DMS79 (cell line): ENCODE measurements around the gene GIT2.
"Not testable (repeated sequence)": the region's sequence is repeated elsewhere in the genome, so short reads cannot be mapped to it uniquely, and the experiment has no call there.

ENCODE experiments used
- DNase-seq: peaks from one replicate; lab custom pipeline; 2025; lab: John Stamatoyannopoulos, UW

The GIT2 gene, protein sequence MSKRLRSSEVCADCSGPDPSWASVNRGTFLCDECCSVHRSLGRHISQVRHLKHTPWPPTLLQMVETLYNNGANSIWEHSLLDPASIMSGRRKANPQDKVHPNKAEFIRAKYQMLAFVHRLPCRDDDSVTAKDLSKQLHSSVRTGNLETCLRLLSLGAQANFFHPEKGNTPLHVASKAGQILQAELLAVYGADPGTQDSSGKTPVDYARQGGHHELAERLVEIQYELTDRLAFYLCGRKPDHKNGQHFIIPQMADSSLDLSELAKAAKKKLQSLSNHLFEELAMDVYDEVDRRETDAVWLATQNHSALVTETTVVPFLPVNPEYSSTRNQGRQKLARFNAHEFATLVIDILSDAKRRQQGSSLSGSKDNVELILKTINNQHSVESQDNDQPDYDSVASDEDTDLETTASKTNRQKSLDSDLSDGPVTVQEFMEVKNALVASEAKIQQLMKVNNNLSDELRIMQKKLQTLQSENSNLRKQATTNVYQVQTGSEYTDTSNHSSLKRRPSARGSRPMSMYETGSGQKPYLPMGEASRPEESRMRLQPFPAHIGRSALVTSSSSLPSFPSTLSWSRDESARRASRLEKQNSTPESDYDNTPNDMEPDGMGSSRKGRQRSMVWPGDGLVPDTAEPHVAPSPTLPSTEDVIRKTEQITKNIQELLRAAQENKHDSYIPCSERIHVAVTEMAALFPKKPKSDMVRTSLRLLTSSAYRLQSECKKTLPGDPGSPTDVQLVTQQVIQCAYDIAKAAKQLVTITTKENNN

DNA sequence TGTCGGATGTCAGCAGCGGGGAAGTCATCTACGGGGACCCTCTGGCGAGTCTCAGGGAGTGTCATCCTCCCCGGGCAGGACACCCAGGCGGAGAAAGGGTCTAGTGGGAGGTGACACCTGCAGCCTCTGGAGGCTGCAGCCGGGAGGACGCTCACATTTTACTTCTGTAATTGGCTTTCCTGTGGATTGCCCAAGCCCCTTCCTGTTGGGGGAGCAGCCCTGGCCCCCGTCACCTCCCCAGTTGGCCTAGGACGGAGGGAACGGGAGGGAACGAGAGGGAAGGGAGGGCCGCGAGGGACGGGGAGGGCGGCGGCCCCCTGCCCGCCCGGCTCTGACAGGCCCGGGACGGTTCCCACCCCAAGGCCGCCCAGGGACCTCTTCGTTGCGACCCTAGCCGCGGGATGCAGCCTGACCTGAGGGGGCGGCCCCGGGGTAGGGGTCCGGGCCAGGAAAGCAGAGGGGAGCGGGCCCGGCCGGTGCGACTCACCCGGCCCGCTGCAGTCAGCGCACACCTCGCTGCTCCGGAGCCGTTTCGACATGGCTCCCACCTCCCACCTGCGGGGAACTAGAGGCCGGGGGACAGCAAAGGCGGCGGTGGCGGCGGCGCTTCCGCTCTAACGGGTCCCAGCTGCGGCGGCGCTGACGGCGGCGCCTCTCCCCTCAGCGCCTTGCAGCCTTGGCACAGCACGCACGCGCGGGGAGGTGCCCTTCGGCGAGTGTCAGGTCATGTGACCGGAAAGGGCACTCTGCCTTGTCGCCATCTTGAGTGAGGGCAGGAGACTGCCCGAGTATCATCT is at the start of gene GIT2:
Gene GIT2, minus strand, starts transcription at position 683 of the 797 bp plus-strand sequence. Its CDS starts 144 bp downstream, at position 539.
- DNase-seq, result peak; percentile 91

DNA sequence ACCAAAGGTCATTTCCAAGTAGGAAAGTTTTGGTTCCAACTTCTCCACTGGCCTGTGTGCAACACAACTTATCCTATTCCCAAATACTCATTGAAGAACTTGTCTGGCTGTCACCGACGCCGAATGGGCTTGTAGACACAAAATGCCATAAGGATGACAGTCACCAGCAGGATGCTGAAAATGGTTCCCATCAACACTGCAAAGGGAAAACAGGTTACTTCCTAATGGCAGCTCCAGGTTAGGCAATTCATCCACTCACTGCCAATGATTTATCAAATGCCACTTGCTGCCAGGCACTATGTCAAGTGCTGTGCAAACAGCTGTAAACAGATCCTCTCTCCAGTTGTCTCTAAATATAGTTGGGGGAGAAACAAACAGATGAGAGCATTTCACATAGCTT is 46.1 kb upstream of the GIT2 start:
- no peak for DNase-seq

DNA sequence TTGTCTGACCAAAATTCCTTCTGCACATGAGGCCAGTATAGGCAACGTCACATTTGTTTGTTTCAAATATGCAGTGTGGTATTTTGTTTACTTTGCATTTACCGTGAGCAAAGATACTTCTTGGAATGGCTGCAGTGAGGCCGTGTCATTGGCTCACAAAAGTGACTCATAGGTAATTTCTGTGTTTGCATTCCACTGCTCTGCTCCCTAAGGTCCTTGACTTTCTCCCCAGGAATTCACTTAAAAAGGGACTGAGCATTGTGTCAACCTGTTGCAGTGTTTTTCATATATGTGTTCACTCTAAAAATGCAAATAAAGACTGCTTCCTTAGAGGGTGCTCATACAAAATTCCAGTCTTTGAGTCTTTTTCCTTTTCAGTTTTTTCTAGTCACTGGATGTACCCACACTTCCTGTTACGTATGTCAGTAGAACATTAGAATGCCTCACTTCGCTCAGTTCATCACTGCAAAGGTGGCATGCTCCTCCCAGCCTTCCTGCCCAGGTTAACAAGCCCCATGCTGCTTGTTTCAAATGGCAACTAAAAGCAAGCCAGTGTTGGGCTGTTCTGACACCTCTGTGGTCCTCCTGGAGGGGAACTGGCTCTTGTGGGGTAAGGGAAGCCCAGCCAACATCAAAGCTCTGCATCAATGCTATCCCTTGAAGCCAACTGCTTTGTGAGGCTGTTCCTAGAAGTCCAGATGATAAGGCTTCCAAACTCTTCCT is 43.1 kb upstream of the GIT2 start:
- DNase-seq, result no peak

DNA sequence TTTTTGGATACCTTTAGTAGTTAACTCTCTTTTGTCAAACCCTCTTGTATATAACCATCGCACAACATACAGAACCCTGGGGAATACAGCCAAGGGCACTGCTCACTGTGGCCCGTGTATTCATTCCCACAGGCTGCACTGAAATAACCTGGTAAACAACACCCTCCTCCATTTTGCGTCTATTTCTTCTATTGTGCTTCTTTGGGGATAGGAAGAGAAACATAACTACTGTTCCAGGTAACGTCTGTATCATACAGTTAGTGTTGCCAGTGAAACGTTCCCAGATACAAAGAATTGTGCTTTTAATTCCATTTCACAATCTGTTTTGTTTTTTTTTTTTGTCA is 42.5 kb upstream of the GIT2 start:
- no peak for DNase-seq

DNA sequence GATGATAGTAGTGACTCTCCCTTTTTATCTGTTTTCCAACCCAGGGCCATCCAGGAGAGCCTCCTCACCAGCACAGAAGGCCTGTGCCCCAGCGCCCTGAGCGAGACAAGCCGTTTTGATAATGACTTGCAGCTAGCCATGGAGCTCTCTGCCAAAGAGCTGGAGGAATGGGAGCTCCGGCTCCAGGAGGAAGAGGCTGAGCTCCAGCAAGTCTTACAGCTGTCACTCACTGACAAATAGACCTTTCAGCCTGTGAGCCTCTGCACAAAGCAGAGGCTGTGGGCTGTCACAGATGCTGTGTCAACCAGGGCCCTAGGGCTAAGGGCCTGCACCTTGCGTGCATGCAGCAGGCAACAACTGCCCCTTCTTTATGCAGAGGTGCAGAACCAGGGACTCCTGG is 41.1 kb upstream of the GIT2 start:
- no peak for DNase-seq

DNA sequence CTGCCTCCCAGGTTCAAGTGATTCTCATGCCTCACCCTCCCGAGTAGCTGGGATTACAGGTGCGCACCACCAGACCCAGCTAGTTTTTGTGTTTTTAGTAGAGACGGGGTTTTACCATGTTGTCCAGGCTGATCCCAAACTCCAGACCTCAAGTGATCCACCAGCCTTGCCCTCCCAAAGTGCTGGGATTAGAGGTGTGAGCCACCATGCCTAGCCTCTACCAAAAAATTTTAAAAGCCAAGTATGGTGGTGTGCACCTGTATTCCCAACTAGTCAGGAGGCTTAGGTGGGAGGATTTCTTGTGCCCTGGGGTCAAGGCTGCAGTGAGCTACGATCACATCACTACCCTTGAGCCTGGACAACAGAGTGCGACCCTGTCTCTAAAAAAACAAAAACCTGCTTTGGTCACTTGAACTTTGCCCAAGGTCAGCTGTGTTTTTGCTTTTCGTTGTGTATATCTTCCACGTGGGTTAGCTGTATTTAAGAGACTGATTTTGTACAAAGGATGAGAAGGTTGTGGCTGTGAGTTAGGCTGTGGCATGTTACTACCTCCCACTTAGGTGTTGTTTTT is 39.5 kb upstream of the GIT2 start:
- DNase-seq, result no peak

DNA sequence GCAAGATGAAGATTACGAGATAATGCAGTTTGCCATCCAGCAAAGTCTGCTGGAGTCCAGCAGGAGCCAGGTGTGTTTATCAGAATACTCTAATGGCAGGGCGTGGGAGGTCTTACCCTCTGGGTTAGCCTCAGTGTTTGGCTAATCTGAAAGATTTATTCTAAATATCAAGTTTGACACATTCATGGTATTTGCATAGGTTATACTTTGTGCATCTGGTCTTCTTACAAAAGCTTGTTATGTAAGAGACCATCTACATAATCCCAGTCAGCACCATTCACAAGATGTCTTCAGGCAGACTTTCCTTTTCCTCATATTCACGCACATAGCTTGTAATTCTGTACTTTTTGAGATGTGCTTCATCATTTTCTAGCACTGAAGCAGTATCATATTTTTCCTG is 37.7 kb upstream of the GIT2 start:
- DNase-seq, result no peak

DNA sequence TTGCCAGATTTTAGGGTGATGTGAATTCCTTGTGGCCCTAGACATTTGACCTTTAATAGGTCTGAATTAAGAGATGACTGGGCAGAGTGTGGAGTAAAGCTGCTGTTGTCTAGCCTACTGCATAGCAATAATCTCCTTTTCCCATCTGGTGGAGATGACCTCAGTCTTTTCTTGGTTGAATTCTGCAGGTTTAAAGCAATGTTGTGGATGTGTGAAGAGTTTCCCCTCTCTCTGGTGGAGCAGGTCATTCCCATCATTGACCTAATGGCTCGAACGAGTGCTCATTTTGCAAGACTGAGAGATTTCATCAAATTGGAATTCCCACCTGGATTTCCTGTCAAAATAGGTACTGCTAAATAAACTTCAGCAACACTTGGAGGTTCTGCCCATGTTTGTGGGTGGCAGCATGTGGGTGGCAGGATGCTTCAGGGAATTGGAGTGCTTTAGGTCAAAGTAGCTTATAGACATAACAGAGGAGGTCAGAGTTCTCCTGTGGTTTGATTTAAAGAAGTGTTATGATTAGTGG is 33.2 kb upstream of the GIT2 start:
- no peak for DNase-seq

DNA sequence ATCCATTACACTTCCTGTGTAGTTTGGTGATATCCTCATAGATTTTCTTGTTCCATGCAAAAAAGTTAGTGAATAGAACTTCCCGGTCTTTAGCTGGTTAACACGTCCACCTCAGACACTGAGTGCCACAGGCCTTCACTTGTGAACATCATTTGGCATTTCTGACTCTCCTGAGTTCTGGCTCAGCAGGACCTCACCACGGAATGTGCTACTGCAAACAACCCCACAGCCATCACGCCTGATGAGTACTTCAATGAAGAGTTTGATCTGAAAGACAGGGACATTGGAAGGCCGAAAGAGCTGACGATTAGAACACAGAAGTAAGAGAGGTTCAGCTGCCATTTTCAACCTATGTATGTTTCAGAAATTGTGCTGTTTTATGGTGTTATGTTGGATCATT is 32.2 kb upstream of the GIT2 start:
- DNase-seq, result no peak

DNA sequence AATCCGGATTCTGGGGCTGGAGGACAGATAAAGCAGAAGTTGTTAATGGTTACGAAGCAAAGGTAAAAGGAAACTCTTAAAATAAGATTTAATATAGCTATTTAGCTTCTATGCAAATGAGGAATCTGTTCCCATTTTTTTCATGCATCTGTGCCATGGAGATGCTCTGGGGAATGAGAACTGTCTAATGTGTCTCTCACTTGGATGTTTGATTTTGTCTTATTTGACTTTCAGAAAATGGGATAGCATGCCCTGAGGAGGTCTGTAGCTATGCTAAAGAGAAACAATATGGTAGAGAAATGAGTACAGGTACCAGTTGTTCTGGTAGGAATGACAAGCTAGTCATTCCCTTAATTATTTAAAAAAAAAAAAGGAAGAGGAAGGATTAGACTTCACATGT is 27.9 kb upstream of the GIT2 start:
- no peak for DNase-seq

DNA sequence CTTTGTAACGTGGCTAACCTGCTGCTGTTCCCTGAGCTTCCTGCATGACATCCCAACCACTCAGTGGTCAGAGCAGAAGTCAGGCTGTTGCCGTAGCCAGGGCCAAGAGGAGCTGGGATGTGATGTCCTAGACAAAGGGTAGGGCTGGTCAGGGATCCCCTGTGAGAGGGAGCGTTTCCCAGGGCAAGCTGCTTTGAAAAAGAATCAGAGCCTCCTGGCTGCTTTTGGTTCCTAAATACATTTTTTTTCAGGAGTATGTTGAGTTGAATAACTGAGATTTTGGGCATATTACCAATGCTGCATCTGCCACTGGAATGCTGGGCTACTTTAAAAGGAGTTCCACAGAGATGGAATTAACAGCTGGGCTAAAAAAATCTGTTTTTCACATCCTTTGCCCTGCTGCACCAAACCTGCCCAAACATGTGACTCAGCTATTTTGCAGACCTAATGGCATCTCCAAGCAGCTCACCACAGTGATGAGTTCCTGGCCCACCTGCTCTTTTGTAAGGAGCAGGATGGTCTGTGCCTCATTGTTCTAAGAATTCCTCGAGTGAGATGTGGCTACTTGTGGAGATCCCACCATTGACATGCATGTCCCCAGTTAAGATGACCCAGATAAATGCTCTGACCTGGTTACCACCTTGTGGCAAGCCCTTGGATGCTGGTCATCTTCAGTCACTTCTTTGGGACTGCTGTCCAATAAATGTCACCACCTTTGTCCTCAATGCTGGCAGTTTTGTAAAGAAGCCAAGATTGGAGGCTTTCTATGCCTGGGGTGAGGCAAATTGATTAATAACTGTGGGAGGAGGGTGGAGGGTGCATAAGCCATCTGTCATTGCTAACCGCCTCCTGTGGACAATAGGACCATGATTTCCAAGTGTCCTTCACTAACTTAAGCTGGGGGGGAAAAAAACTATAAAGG is 27.2 kb upstream of the GIT2 start:
- no peak for DNase-seq

DNA sequence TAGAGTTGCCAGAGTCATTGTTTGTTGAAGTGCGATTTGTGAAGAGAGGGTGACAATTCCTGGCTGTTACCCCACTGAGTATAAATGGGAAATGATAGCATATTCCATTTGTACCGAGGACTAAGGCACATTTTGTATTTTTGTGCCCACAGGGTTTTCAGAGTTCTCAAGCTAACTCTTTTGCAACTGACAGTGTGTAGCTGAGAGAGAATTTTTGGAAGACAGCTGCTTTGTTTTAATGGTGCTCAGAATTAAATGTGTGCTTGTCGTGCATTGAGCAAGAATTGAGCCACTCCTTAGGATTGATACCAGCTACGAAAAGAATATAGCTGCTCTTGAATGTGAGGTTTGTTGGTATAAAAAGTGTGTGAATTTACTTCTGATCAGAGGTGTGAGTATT is 24.8 kb upstream of the GIT2 start:
- DNase-seq, result no peak

DNA sequence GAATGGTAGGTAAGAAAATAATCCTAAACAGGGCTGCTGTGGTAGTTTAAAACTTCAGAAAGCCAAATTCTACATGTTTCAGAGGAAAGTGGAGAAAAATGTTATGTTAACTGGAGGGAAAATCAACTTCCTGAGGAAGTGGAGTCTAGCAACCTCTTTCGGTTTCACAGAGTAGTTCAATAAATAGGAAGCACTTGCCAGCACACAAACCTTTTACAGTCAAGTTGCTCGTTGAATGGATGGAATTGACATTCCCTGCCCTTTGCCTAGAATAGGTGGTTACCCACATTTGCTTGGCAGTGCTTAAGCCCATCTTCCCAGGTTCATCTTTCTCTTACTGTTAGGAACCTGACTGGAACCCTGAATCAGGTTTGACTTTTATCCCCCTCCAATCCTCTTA is 19.0 kb upstream of the GIT2 start:
- no peak for DNase-seq

DNA sequence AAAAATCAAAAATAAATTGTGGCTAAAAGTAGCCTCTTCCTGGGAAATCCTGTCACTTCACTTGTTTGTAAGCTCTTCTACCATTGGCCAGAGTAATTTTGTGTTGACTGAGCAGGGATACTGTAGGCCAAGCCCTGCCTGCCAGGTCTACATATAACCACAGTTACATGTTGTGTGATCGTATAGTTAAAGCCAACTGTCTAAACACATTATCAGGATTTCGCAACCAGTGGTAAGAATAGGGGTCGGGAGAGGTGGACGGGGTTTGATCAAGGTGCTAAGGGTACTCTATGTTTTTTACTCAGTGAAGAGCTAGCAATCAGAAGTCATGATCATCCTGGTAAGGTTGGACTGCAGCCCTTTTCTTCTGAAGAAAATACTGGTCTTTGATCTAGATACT is 16.5 kb upstream of the GIT2 start:
- DNase-seq, result no peak

DNA sequence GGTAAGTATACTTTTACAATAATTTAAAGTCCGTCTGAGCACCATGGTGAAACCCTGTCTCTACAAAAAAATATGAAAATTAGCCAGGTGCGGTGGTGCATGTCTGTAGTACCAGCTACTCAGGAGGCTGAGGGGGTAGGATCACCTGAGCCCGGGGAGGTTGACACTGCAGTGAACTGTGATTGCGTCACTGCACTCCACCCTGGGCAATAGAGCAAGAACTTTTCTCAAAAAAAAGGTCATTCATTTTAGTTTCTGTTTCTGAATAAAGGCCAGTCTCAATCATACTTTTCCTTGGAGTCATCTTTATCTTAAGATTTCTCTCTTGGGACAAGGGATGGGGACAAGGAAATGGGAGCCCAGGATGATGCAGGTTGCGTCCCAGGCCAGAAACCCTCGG is 16.0 kb upstream of the GIT2 start:
- no peak for DNase-seq

DNA sequence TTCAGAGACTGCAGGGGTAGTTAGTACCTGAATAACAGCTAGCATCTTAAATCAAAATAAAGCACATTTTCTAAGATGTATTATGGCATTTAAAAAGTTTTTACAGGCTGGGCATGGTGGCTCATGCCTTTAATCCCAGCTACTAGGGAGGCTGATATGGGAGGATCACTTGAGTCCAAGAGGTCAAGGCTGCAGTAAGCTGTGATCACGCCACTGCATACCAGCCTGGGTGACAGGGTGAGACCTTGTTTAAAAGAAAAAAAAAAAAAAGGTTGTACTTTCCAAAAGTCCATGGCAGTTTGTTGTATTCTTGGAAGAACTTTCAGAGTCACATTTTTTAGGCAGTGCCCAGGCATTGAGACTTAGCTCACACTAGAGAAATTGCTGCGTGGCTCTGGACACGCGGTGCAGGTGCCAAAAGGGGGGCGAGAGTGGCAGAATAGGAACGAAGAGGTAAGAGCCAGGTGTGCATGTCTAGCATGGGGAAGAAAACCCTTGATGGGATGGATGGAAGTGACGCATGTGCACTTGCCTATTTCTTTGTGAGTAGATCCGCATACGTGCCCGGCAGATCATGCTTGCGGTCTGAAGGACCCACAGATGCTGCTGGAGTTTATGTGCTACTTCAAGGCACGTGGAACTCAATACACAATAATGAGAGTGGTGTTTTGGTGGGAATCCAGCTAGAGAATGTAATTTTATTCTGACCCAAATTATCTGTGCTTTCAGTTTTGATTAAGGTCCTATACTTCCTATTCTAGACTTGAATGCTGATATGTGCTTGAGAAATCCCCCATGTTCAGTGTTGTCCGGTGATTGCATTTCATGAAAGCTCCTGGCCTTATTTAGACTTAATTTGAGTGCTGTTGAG is 14.9 kb upstream of the GIT2 start:
- DNase-seq, result peak; percentile 91

DNA sequence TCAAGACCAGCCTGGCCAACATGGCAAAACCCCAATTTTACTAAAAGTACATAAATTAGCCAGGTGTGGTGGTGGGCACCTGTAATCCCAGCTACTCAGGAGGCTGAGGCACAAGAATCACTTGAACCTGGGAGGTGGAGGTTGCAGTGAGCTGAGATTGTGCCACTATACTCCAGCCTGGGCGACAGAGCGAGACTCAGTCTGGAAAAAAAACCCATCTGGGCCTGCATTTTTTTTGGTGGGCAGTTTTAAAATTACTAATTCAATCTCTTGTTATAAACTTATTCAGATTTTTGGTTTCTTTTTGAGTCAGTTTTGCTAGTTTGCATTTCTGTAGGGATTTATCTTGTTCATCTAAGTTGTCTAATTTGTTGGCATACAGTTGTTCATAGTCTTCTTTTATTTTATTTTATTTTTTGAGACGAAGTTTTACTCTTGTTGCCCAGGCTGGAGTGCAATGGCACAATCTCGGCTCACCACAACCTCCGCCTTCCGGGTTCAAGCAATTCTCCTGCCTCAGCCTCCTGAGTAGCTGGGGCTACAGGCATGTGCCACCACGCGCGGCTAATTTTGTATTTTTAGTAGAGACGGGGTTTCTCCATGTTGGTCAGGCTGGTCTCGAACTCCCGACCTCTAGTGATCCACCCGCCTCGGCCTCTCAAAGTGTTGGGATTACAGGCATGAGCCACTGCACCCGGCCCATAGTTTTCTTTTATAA is 12.7 kb upstream of the GIT2 start:
- not testable (repeated sequence) for DNase-seq

DNA sequence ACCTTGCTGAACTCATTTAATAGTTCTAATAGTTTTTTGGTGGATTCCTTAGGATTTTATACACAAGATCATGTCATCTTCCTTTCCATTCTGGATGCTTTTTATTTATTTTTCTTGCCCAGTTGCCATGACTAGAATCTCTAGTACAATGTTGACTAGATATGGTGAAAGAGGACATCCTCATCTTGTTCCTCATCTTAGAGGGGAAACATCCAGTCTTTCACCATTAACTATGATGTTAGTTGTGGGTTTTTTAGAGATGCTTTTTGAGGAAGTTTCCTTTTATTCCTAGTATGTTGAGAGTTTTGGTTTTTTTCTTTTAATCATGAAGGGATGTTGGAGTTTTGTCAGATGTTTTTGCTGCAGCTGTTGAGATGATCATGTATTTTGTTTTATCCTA is 11.7 kb upstream of the GIT2 start:
- no peak for DNase-seq

DNA sequence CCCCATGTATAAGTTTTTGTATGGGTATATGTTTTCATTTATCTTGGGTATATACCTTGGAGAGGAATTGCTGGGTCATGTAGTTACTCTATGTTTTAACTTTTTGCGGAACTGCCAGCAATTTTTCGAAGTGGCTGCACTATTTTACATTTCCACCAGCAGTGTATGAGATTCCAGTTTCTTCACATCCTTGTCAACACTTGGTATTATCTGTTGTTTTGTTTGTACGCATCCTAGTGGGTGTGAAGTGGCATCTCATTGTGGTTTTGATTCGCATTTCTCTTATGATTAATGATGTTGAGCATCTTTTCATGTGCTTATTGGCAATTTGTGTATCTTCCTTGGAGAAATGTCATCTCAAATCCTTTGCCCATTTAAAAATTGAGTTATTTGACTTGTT is 9.9 kb upstream of the GIT2 start:
- no peak for DNase-seq
